MM.1S (cell line): ENCODE data around the gene CTSD.
"Not testable (repeated sequence)": the region's sequence is repeated elsewhere in the genome, so short reads cannot be mapped to it uniquely, and the experiment has no call there.

Experiments
- DNase-seq: peaks from one replicate; pipeline ENCODE4 v3.0.0-alpha.2; 2015
- H2AFZ ChIP-seq: fragments of 300-600 bp; sonication (generic); 2 replicates; pipeline ENCODE4 v1.6.0; 2016; ENCODE audit warnings: antibody characterized with exemption, low read length
- H3F3A ChIP-seq: fragments of 300-600 bp; sonication (generic); 2 replicates; pipeline ENCODE4 v1.6.1; 2016; ENCODE audit warnings: mild to moderate bottlenecking, antibody characterized with exemption, low read length, moderate library complexity, mixed read lengths; ENCODE audit not compliant: insufficient read depth
- H3K27ac ChIP-seq: fragments of 300-600 bp; sonication (generic); 2 replicates; pipeline ENCODE4 v1.5.1; 2016; ENCODE audit warnings: mild to moderate bottlenecking, low read length
- H3K27me3 ChIP-seq: fragments of 300-600 bp; sonication (generic); replicated peaks from 2 replicates; pipeline ENCODE4 v1.6.0; 2016; ENCODE audit warnings: low read length; ENCODE audit not compliant: insufficient read depth
- H3K36me3 ChIP-seq: fragments of 300-600 bp; sonication (generic); replicated peaks from 2 replicates; pipeline ENCODE4 v1.6.1; 2016; ENCODE audit warnings: mild to moderate bottlenecking, low read length, mixed read lengths; ENCODE audit not compliant: insufficient read depth
- H3K4me1 ChIP-seq: fragments of 300-600 bp; sonication (generic); 2 replicates; pipeline ENCODE4 v1.6.1; 2016; ENCODE audit warnings: low read length, mixed read lengths
- H3K4me2 ChIP-seq: fragments of 300-600 bp; sonication (generic); 2 replicates; pipeline ENCODE4 v1.6.0; 2016; ENCODE audit warnings: low read depth, low read length
- H3K4me3 ChIP-seq: fragments of 300-600 bp; sonication (generic); 2 replicates; pipeline ENCODE4 v1.5.1; 2016; ENCODE audit warnings: low read length, mixed read lengths
- H3K79me2 ChIP-seq: fragments of 300-600 bp; sonication (generic); 2 replicates; pipeline ENCODE4 v1.6.1; 2016; ENCODE audit warnings: mixed run types, low read length, mixed read lengths
- H3K9ac ChIP-seq: fragments of 300-600 bp; sonication (generic); 2 replicates; pipeline ENCODE4 v1.6.1; 2016; ENCODE audit warnings: low read length, mixed read lengths
- H3K9me2 ChIP-seq: fragments of 300-600 bp; sonication (generic); replicated peaks from 2 replicates; pipeline ENCODE4 v1.6.1; 2016; ENCODE audit warnings: mild to moderate bottlenecking, low read length, mixed read lengths; ENCODE audit not compliant: insufficient read depth
- H3K9me3 ChIP-seq: fragments of 300-600 bp; sonication (generic); replicated peaks from 2 replicates; pipeline ENCODE4 v1.6.1; 2016; ENCODE audit warnings: mild to moderate bottlenecking, low read length, mixed read lengths; ENCODE audit not compliant: insufficient read depth
- H4K20me1 ChIP-seq: fragments of 300-600 bp; sonication (generic); 2 replicates; pipeline ENCODE4 v1.6.1; 2016; ENCODE audit warnings: mild to moderate bottlenecking, low read length, moderate library complexity, mixed read lengths; ENCODE audit not compliant: insufficient read depth
- CTCF ChIP-seq: fragments of 300-600 bp; sonication (generic); IDR thresholded peaks from 2 replicates; pipeline ENCODE4 v1.5.1; 2016; ENCODE audit warnings: antibody characterized with exemption, low read length, mixed read lengths
- EZH2 ChIP-seq: fragments of 300-600 bp; sonication (generic); optimal IDR thresholded peaks from 2 replicates; pipeline ENCODE3; 2017; ENCODE audit warnings: low read depth, mild to moderate bottlenecking, antibody characterized with exemption, low read length, mixed read lengths
- EZH2phosphoT487 ChIP-seq: fragments of 300-600 bp; sonication (generic); IDR thresholded peaks from 2 replicates; pipeline ENCODE4 v1.6.1; 2018; ENCODE audit warnings: antibody characterized with exemption, low read length

CTSD gene

GRCh38 chr11:1770061-1770460, 6.3 kb upstream of the CTSD start:
- DNase-seq: no peak
- TF ChIP-seq CTCF: no peak
- TF ChIP-seq EZH2: no peak
- TF ChIP-seq EZH2phosphoT487: no peak
- no peak overlapping the region for H2AFZ ChIP-seq
- no peak overlapping the region for H3K9ac ChIP-seq
- H3K36me3 ChIP-seq: no peaks in the 10 kb centered on the region
- H3K27me3 ChIP-seq: peaks cover 89% of the 10 kb centered on the region
- no peaks in the 10 kb centered on the region for H3K9me2 ChIP-seq
- no peaks in the 10 kb centered on the region for H3K9me3 ChIP-seq
- no peak overlapping the region for H3K4me3 ChIP-seq
- H3K27ac ChIP-seq: no peak overlapping the region
- no peaks in the 10 kb centered on the region for H3F3A ChIP-seq
- no peak overlapping the region for H3K4me2 ChIP-seq
- H4K20me1 ChIP-seq: no peaks in the 10 kb centered on the region
- H3K4me1 ChIP-seq: no peaks in the 10 kb centered on the region
- H3K79me2 ChIP-seq: no peaks in the 10 kb centered on the region

GRCh38 chr11:1769304-1769936, 5.7 kb upstream of the CTSD start:
- H3K27me3 ChIP-seq: peaks cover 83% of the 10 kb centered on the region
- not testable (repeated sequence) for H3K9ac ChIP-seq, H3K9me3 ChIP-seq, H3F3A ChIP-seq, H3K4me2 ChIP-seq, H3K9me2 ChIP-seq, H3K4me3 ChIP-seq, H3K79me2 ChIP-seq, DNase-seq, H3K4me1 ChIP-seq, H3K36me3 ChIP-seq, H3K27ac ChIP-seq, H4K20me1 ChIP-seq, H2AFZ ChIP-seq

DNA sequence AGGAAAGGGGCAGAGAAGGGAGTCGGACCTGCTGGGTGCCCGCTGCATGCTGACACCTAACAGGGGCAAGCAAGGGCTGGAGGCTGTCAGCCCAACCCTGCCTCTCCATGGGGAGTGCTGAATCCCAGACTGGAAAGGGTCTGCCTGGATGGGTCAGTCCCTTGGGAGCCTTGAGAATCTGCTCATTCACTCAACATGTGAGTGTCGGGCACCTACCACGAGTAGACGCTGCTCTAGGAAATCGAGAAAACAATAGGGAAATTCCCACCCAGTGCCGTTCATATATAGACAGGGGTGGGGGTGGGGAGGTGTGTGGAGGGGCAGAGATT, 4.4 kb upstream of the CTSD start:
- Histone ChIP-seq H3K36me3 (no peaks in the 10 kb centered on the region), H3K9ac (no peak overlapping the region), H3K9me3 (no peaks in the 10 kb centered on the region), H3F3A (no peaks in the 10 kb centered on the region), H3K4me1 (0 out of 2 replicates have a peak, but pooled peaks cover under 1% of the 10 kb centered on the region), H3K4me3 (no peak overlapping the region), H3K79me2 (peaks cover 6% of the 10 kb centered on the region), H3K27ac (no peak overlapping the region), H3K27me3 (peaks cover 70% of the 10 kb centered on the region), H3K9me2 (no peaks in the 10 kb centered on the region), H4K20me1 (no peaks in the 10 kb centered on the region), H3K4me2 (no peak overlapping the region), H2AFZ (no peak overlapping the region)
- DNase-seq: no peak
- TF ChIP-seq EZH2phosphoT487 (no peak), EZH2 (no peak)

GRCh38 chr11:1767399-1768140, 3.8 kb upstream of the CTSD start:
- Histone ChIP-seq H3F3A (no peaks in the 10 kb centered on the region), H3K9me3 (no peaks in the 10 kb centered on the region), H3K9ac (no peak overlapping the region), H3K79me2 (peaks cover 12% of the 10 kb centered on the region), H3K27me3 (peaks cover 68% of the 10 kb centered on the region), H3K4me1 (0 out of 2 replicates have a peak, but pooled peaks cover 5% of the 10 kb centered on the region), H2AFZ (no peak overlapping the region), H3K9me2 (no peaks in the 10 kb centered on the region), H4K20me1 (no peaks in the 10 kb centered on the region), H3K4me3 (no peak overlapping the region), H3K36me3 (no peaks in the 10 kb centered on the region), H3K27ac (no peak overlapping the region), H3K4me2 (no peak overlapping the region)
- TF ChIP-seq EZH2 (no peak), CTCF (no peak), EZH2phosphoT487 (no peak)
- no peak for DNase-seq
